Measurements from ENCODE around the gene TBC1D5. TPM values are rescaled to one million over a fixed set of nuclear protein-coding genes. Genes with fewer than 3 reads are reported as not detected.

TBC1D5 gene
- total RNA-seq, 2 donors from 2014 or later = 46.8 to 71.1 TPM

- DNase-seq (no peak), ATAC-seq (no peak)
- Histone ChIP-seq H3K27me3 (no peaks in the 10 kb centered on the region), H3K4me1 (no peaks in the 10 kb centered on the region), H3K27ac (no peak overlapping the region), H3K36me3 (replicated peaks in 1 of 2; ENCODE audit: insufficient read depth in 1 of 2, low read depth in 2 of 2) (no peaks in the 10 kb centered on the region), H3K9me3 (no peaks in the 10 kb centered on the region), H3K4me3 (no peak overlapping the region)
- intact Hi-C loops (cut with DNase I) = no loop called here
- 84 to 89% methylated on average over 3 of the region's 3 CpGs for WGBS, 2 donors
- TF ChIP-seq POLR2A (IDR thresholded peaks at IDR 0.05) (no peak), CTCF (IDR thresholded peaks at IDR 0.05) (no peak)
These were observed 630.8 kb downstream of the TBC1D5 start for GRCh38 chr3:17111586-17111985.

- Histone ChIP-seq H3K4me1 (no peaks in the 10 kb centered on the region), H3K27ac (no peak overlapping the region), H3K4me3 (no peak overlapping the region), H3K27me3 (no peaks in the 10 kb centered on the region), H3K9me3 (no peaks in the 10 kb centered on the region), H3K36me3 (replicated peaks in 1 of 2; ENCODE audit: insufficient read depth in 1 of 2, low read depth in 2 of 2) (no peaks in the 10 kb centered on the region)
- intact Hi-C loops (cut with DNase I) = no loop called here
- no peak for DNase-seq
- TF ChIP-seq CTCF (IDR thresholded peaks at IDR 0.05) = no peak
- no peak for TF ChIP-seq POLR2A (IDR thresholded peaks at IDR 0.05)
- no peak for ATAC-seq
- WGBS, 2 donors = 74 to 86% methylated on average over 8 of the region's 8 CpGs
These were observed 631.6 kb downstream of the TBC1D5 start for GRCh38 chr3:17110660-17111396.

Small RNA genes within 50 kb of the gene (small RNA-seq; reads per million reads assigned to genes)
- not detected for gene AC104451.1
- not detected for gene RNU7-10P
